Thymus (tissue), 11 donors: Measurements from ENCODE around the gene NKX6-1. TPM values are rescaled to one million over a fixed set of nuclear protein-coding genes. Genes with fewer than 3 reads are reported as not detected.

Experiments
- DNase-seq, 9 donors: peaks; one replicate each; pipeline ENCODE4 v3.0.0-alpha.2; 2013; ENCODE audit warnings: low spot score in 9 of 9, low read depth in 6 of 9, missing footprints in 1 of 9
- H3K27ac ChIP-seq, 2 donors: one replicate each; pipeline ENCODE4 v1.5.1; 2013; ENCODE audit warnings: control low read depth in 1 of 2, low read depth in 1 of 2, low read length in 1 of 2, mild to moderate bottlenecking in 1 of 2, moderate library complexity in 1 of 2
- H3K27me3 ChIP-seq, 2 donors: one replicate each; pipeline ENCODE4 v1.5.1; 2013; ENCODE audit warnings: low read length in 1 of 2; ENCODE audit not compliant: control insufficient read depth in 2 of 2, insufficient read depth in 1 of 2
- H3K36me3 ChIP-seq, 2 donors: one replicate each; pipeline ENCODE4 v1.5.1; 2013; ENCODE audit warnings: low read length in 1 of 2, mild to moderate bottlenecking in 1 of 2, moderate library complexity in 1 of 2; ENCODE audit not compliant: control insufficient read depth in 2 of 2, insufficient read depth in 2 of 2
- H3K4me1 ChIP-seq, 2 donors: one replicate each; pipeline ENCODE4 v1.5.1; 2013; ENCODE audit warnings: low read length in 2 of 2; ENCODE audit not compliant: control insufficient read depth in 2 of 2, insufficient read depth in 2 of 2
- H3K4me3 ChIP-seq, 2 donors: one replicate each; pipeline ENCODE4 v1.5.1; 2013; ENCODE audit warnings: low read length in 2 of 2, control low read depth in 1 of 2, mild to moderate bottlenecking in 1 of 2
- H3K9me3 ChIP-seq, 2 donors: one replicate each; pipeline ENCODE4 v1.5.1; 2013; ENCODE audit warnings: low read length in 1 of 2, mild to moderate bottlenecking in 1 of 2; ENCODE audit not compliant: control insufficient read depth in 2 of 2, insufficient read depth in 1 of 2
- WGBS: extraction: QIAGEN DNeasy Blood & Tissue Kit; methylation state at CpG from one replicate; pipeline ENCODE4 v1.1.7; 2013; 5-methylcytosine and 5-hydroxymethylcytosine counted together
- polyA plus RNA-seq: library from polyadenylated mRNA; stranded (reverse); fragments of 200-250 nt; gene quantifications from one replicate; pipeline ENCODE4 v1.2.3, GENCODE V29; 2013
- total RNA-seq: library from RNA; stranded (reverse); fragments of 120-200 nt; gene quantifications from one replicate; pipeline ENCODE4 v1.2.4, GENCODE V29; 2013
- donor health status: healthy.

NKX6-1 gene
- total and polyA plus RNA-seq, 2 donors: under 0.01 to 0.07 TPM

DNA sequence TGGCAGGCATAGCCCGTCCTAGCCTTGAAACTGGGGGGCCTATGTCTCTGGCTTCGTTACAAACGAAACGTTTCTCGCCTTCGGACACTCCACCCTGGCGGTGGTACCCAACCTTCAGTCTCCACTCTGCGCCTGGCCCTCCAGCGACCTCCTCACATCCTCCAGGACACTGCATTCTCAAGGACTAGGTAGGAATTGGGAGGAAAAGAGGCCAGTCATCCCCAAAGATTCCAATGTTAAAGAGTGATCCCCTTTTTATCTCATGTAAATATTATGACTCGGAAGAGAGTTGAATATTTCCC, 2.1 kb upstream of the NKX6-1 start:
- DNase-seq: no peak
- H3K4me3 ChIP-seq: no peak overlapping the region
- peaks cover 67 to 95% of the 10 kb centered on the region in 2 donors for H3K27me3 ChIP-seq
- peaks cover 6 to 24% of the 10 kb centered on the region in 2 donors for H3K4me1 ChIP-seq
- H3K9me3 ChIP-seq: peaks cover 4 to 28% of the 10 kb centered on the region in 2 donors
- no peak overlapping the region for H3K27ac ChIP-seq
- no peaks in the 10 kb centered on the region for H3K36me3 ChIP-seq
- WGBS: 12% methylated on average over 10 of the region's 10 CpGs

GRCh38 chr4:84500386-84501201, 1.5 kb upstream of the NKX6-1 start:
- peaks cover 72 to 97% of the 10 kb centered on the region in 2 donors for H3K27me3 ChIP-seq
- H3K4me1 ChIP-seq: peaks cover 6 to 24% of the 10 kb centered on the region in 2 donors

DNA sequence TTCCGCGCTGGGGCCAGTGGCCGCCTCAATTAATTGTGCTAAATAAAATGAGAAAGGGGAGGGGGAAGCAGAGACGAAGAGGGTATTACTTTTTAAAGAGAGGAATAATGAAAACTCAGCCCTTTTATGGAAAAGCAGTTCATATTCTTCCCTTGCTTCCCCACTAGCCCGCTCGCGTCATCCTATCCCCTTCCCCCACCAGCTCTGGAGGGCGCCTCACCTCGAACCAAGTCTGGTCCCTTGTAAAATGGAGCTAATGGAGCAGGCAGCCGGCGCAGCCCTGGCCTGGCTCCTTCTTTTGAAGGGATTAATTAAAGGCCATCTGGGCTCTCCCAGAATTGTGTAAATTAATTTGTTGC, 511 bp upstream of the NKX6-1 start:
- H3K27ac ChIP-seq: no peak overlapping the region
- DNase-seq: no peak
- no peaks in the 10 kb centered on the region for H3K36me3 ChIP-seq
- peaks cover 79 to 100% of the 10 kb centered on the region in 2 donors for H3K27me3 ChIP-seq
- 7% methylated on average over 11 of the region's 11 CpGs for WGBS
- peaks cover 6 to 24% of the 10 kb centered on the region in 2 donors for H3K4me1 ChIP-seq
- H3K4me3 ChIP-seq: peak overlapping the region in 1 of 2 donors; percentile 41
- H3K9me3 ChIP-seq: peaks cover 4 to 28% of the 10 kb centered on the region in 2 donors

More at GRCh38 chr4:84500386-84501201, 1.5 kb upstream of the NKX6-1 start:
- no peak for DNase-seq
- H3K4me3 ChIP-seq: no peak overlapping the region
- peaks cover 4 to 28% of the 10 kb centered on the region in 2 donors for H3K9me3 ChIP-seq
- no peak overlapping the region for H3K27ac ChIP-seq
- 19% methylated on average over 22 of the region's 22 CpGs for WGBS
- no peaks in the 10 kb centered on the region for H3K36me3 ChIP-seq

GRCh38 chr4:84498203-84498934, 723 bp downstream of the NKX6-1 start:
- peaks cover 6 to 27% of the 10 kb centered on the region in 2 donors for H3K4me1 ChIP-seq
- H3K27me3 ChIP-seq: peaks cover 76 to 100% of the 10 kb centered on the region in 2 donors
- peak overlapping the region in 1 of 2 donors; percentile 41 for H3K4me3 ChIP-seq
- peaks cover 4 to 28% of the 10 kb centered on the region in 2 donors for H3K9me3 ChIP-seq
- H3K36me3 ChIP-seq: no peaks in the 10 kb centered on the region
- DNase-seq: peak in 2 of 9 donors; percentile 31 to 50
- no peak overlapping the region for H3K27ac ChIP-seq
- WGBS: under 1% methylated on average over 63 of the region's 63 CpGs

- WGBS: 4% methylated on average over 73 of the region's 73 CpGs
- peaks cover 4 to 28% of the 10 kb centered on the region in 2 donors for H3K9me3 ChIP-seq
- DNase-seq: no peak
- H3K4me3 ChIP-seq: peak overlapping the region in 1 of 2 donors; percentile 41
- peaks cover 76 to 100% of the 10 kb centered on the region in 2 donors for H3K27me3 ChIP-seq
- H3K36me3 ChIP-seq: no peaks in the 10 kb centered on the region
- no peak overlapping the region for H3K27ac ChIP-seq
- H3K4me1 ChIP-seq: peaks cover 6 to 29% of the 10 kb centered on the region in 2 donors
Observed at GRCh38 chr4:84497504-84498202, 1.4 kb downstream of the NKX6-1 start.

DNA sequence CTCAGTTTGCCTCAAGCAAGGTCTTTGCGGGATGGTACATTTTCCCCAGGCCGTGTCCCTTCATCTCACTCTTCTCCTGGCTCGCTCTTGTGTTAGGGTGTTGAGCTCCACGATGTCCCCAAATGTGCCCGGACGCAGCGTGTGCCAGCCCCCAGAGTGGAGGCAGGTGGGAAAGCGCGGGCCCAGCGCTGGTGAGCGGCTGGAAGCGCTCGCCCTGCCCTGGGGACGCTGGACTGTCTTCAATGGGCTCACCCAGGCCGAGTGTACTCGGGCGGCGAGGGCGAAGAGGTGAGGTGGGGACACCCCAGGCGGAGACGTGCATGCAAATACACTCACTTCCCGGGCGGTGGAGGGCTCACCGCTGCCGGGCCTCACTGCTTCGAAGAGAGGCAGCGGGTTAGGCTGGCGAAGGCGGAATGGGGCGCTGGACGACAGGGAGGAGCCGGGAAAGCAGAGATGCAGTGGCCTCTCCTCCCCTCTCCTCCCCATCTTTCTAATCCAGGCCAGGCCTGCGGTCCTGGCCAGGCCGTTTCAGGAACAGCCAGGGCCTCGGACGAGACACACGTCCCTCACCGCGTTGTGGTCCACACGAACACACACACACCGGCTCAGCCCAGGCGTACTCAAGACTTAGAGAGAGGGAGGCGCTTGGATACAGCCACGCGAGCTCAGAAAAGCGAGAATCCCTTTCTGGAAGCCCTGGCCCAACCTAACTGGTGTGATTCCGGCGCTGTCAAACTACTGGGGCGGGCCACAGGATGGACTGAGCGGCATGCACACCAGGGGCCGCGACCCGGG, 2.2 kb downstream of the NKX6-1 start:
- Histone ChIP-seq H3K27ac (no peak overlapping the region), H3K4me3 (no peak overlapping the region), H3K27me3 (peaks cover 77 to 100% of the 10 kb centered on the region in 2 donors), H3K4me1 (peaks cover 6 to 29% of the 10 kb centered on the region in 2 donors), H3K9me3 (peaks cover 4 to 28% of the 10 kb centered on the region in 2 donors), H3K36me3 (no peaks in the 10 kb centered on the region)
- WGBS: 9% methylated on average over 53 of the region's 53 CpGs
- no peak for DNase-seq

DNA sequence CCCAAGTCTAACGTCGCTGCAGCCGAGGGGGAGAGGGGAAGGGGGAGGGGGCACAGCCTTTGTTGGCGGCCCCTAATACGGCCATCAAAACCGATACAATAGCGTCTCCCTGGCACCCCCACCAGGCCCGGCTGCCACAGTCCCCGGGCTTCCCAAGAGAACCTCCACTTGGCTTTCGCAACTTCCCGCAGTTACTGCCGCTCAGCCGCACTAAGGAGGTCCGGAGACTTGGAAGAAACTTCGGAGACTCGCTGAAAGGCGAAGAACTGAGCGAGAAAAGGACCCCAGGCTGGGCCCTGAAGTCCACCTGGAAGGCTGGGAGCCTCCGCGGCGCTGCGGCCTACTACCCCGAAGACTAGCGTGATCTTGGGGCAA, 2.8 kb downstream of the NKX6-1 start:
- WGBS: 7% methylated on average over 24 of the region's 24 CpGs
- Histone ChIP-seq H3K27ac (no peak overlapping the region), H3K4me1 (peaks cover 6 to 29% of the 10 kb centered on the region in 2 donors), H3K27me3 (peaks cover 76 to 100% of the 10 kb centered on the region in 2 donors), H3K36me3 (no peaks in the 10 kb centered on the region), H3K9me3 (peaks cover 2 to 25% of the 10 kb centered on the region in 2 donors), H3K4me3 (no peak overlapping the region)
- DNase-seq: no peak

DNA sequence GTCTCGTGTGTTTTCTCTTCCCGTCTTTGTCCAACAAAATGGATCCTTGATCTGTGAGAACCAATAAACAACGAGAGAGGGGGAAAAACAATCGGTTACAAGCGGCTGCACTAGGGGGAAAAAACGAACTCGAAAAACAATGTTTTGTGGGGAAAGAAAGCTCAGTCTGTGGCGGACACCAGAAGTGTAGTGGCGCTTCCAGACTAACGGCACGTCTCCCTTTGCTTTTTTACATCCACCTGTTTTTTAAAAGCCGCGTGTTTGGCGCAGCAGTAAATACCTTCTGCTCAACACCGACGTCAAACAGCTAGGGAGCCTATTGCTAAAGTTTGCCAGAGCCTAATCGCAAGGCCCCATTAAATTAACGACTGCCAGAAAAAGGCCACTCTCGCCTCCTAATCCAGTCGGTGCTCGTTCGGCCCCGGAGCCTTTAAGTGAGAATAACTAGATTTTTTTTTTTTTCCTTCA, 3.3 kb downstream of the NKX6-1 start:
- 10% methylated on average over 23 of the region's 23 CpGs for WGBS
- Histone ChIP-seq H3K27me3 (peaks cover 76 to 100% of the 10 kb centered on the region in 2 donors), H3K27ac (no peak overlapping the region), H3K9me3 (peaks cover 2 to 25% of the 10 kb centered on the region in 2 donors), H3K4me3 (no peak overlapping the region), H3K36me3 (no peaks in the 10 kb centered on the region), H3K4me1 (peaks cover 6 to 29% of the 10 kb centered on the region in 2 donors)
- DNase-seq: no peak
